H7 (cell line): Measurements from ENCODE around the gene AGAP1. TPM values are rescaled to one million over a fixed set of nuclear protein-coding genes. Genes with fewer than 3 reads are reported as not detected.

ENCODE experiments used
- DNase-seq: peaks from one replicate; pipeline ENCODE4 v3.0.0; 2012
- H3K27me3 ChIP-seq: 2 replicates; pipeline ENCODE4 v1.6.0; 2011; ENCODE audit warnings: mild to moderate bottlenecking, low read length; ENCODE audit not compliant: control insufficient read depth, insufficient read depth
- H3K36me3 ChIP-seq: replicated peaks from 2 replicates; pipeline ENCODE4 v1.5.1; 2011; ENCODE audit warnings: low read length; ENCODE audit not compliant: control insufficient read depth, insufficient read depth
- H3K4me3 ChIP-seq: 2 replicates; pipeline ENCODE4 v1.5.1; 2011; ENCODE audit warnings: low read depth, mild to moderate bottlenecking, control low read depth, low read length, moderate library complexity; ENCODE audit not compliant: insufficient read depth
- total RNA-seq: library from RNA; depleted of rRNA; stranded (reverse); fragments of >200 nt; shearing (Covaris generic); gene quantifications from 2 replicates; pipeline ENCODE4 v1.2.3, GENCODE V29; 2014

AGAP1 gene
- total RNA-seq, 1 experiment from 2014 or later: 12.6 TPM

- DNase-seq: no peak
- Histone ChIP-seq H3K27me3 (no peaks in the 10 kb centered on the region), H3K4me3 (no peak overlapping the region), H3K36me3 (no peaks in the 10 kb centered on the region)
Measured at GRCh38 chr2:235765181-235765820, 271.5 kb downstream of the AGAP1 start.

GRCh38 chr2:235766278-235766677, 272.4 kb downstream of the AGAP1 start:
- DNase-seq: peak; percentile 84
- Histone ChIP-seq H3K36me3 (no peaks in the 10 kb centered on the region), H3K4me3 (no peak overlapping the region), H3K27me3 (no peaks in the 10 kb centered on the region)

- Histone ChIP-seq H3K36me3 (no peaks in the 10 kb centered on the region), H3K4me3 (no peak overlapping the region), H3K27me3 (no peaks in the 10 kb centered on the region)
- no peak for DNase-seq
Measured at GRCh38 chr2:235768606-235769005, 274.8 kb downstream of the AGAP1 start.

- H3K4me3 ChIP-seq: no peak overlapping the region
- no peaks in the 10 kb centered on the region for H3K36me3 ChIP-seq
- DNase-seq: no peak
- no peaks in the 10 kb centered on the region for H3K27me3 ChIP-seq
Measured at GRCh38 chr2:235769046-235769445, 275.2 kb downstream of the AGAP1 start.

- no peaks in the 10 kb centered on the region for H3K27me3 ChIP-seq
- no peak for DNase-seq
- no peaks in the 10 kb centered on the region for H3K36me3 ChIP-seq
- H3K4me3 ChIP-seq: no peak overlapping the region
Measured at GRCh38 chr2:235770909-235771820, 277.3 kb downstream of the AGAP1 start.

GRCh38 chr2:235773188-235773928, 279.5 kb downstream of the AGAP1 start:
- no peaks in the 10 kb centered on the region for H3K27me3 ChIP-seq
- H3K36me3 ChIP-seq: no peaks in the 10 kb centered on the region
- peak; percentile 68 for DNase-seq
- H3K4me3 ChIP-seq: no peak overlapping the region

- DNase-seq: peak; percentile 54
- H3K4me3 ChIP-seq: no peak overlapping the region
- no peaks in the 10 kb centered on the region for H3K36me3 ChIP-seq
- no peaks in the 10 kb centered on the region for H3K27me3 ChIP-seq
Measured at GRCh38 chr2:235774153-235774870, 280.5 kb downstream of the AGAP1 start.

- Histone ChIP-seq H3K27me3 (no peaks in the 10 kb centered on the region), H3K4me3 (no peak overlapping the region), H3K36me3 (no peaks in the 10 kb centered on the region)
- no peak for DNase-seq
Measured at GRCh38 chr2:235776531-235776930, 282.7 kb downstream of the AGAP1 start.

- DNase-seq: peak; percentile 89
- no peaks in the 10 kb centered on the region for H3K27me3 ChIP-seq
- no peak overlapping the region for H3K4me3 ChIP-seq
- no peaks in the 10 kb centered on the region for H3K36me3 ChIP-seq
Measured at GRCh38 chr2:235779444-235779896, 285.6 kb downstream of the AGAP1 start.

- H3K27me3 ChIP-seq: no peaks in the 10 kb centered on the region
- no peak for DNase-seq
- H3K36me3 ChIP-seq: no peaks in the 10 kb centered on the region
- no peak overlapping the region for H3K4me3 ChIP-seq
Measured at GRCh38 chr2:235780401-235780800, 286.6 kb downstream of the AGAP1 start.

- no peaks in the 10 kb centered on the region for H3K36me3 ChIP-seq
- DNase-seq: no peak
- no peaks in the 10 kb centered on the region for H3K27me3 ChIP-seq
- H3K4me3 ChIP-seq: no peak overlapping the region
Measured at GRCh38 chr2:235781775-235782174, 287.9 kb downstream of the AGAP1 start.

- Histone ChIP-seq H3K27me3 (no peaks in the 10 kb centered on the region), H3K36me3 (peaks cover 2% of the 10 kb centered on the region; the same call in 1 of the 2 replicates), H3K4me3 (no peak overlapping the region)
- no peak for DNase-seq
Measured at GRCh38 chr2:235784788-235785187, 290.9 kb downstream of the AGAP1 start.

- H3K27me3 ChIP-seq: no peaks in the 10 kb centered on the region
- no peak overlapping the region for H3K4me3 ChIP-seq
- peaks cover 2% of the 10 kb centered on the region; the same call in 1 of the 2 replicates for H3K36me3 ChIP-seq
- DNase-seq: no peak
Measured at GRCh38 chr2:235789552-235789951, 295.7 kb downstream of the AGAP1 start.

GRCh38 chr2:235793163-235793752, 299.4 kb downstream of the AGAP1 start:
- DNase-seq: peak; percentile 71
- H3K27me3 ChIP-seq: no peaks in the 10 kb centered on the region
- no peak overlapping the region for H3K4me3 ChIP-seq
- H3K36me3 ChIP-seq: no peaks in the 10 kb centered on the region
